ENCODE results near the gene SLC39A11.
"Not testable (repeated sequence)": the region's sequence is repeated elsewhere in the genome, so short reads cannot be mapped to it uniquely, and the experiment has no call there.

The SLC39A11 gene

DNA sequence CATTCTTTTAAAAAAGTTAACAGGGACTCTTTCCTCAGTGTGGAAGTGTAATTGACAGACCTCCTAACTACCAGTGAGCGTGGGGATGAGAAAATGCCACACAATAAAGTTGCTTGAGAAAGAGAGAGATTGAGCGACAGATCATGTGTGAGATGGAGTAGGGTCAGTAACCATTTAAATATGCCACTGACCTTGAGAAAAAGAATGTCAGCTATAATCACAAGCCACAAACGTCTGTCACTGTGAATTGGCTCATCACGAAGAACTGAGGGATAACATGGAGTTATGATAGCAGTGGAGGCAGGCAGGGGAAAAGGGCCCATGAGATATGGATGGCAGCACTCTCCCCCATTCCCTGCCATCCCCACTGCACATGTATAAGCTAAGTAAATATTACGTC, 253.9 kb downstream of the SLC39A11 start:
- no peak overlapping the region for H3K4me3 ChIP-seq (ENCODE audit: low read length)
- no peak for DNase-seq (ENCODE audit: low read depth)
- TF ChIP-seq, protein P1, sequence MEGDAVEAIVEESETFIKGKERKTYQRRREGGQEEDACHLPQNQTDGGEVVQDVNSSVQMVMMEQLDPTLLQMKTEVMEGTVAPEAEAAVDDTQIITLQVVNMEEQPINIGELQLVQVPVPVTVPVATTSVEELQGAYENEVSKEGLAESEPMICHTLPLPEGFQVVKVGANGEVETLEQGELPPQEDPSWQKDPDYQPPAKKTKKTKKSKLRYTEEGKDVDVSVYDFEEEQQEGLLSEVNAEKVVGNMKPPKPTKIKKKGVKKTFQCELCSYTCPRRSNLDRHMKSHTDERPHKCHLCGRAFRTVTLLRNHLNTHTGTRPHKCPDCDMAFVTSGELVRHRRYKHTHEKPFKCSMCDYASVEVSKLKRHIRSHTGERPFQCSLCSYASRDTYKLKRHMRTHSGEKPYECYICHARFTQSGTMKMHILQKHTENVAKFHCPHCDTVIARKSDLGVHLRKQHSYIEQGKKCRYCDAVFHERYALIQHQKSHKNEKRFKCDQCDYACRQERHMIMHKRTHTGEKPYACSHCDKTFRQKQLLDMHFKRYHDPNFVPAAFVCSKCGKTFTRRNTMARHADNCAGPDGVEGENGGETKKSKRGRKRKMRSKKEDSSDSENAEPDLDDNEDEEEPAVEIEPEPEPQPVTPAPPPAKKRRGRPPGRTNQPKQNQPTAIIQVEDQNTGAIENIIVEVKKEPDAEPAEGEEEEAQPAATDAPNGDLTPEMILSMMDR (conservative IDR thresholded peaks at IDR 0.05; ENCODE audit: low read length) = no peak

DNA sequence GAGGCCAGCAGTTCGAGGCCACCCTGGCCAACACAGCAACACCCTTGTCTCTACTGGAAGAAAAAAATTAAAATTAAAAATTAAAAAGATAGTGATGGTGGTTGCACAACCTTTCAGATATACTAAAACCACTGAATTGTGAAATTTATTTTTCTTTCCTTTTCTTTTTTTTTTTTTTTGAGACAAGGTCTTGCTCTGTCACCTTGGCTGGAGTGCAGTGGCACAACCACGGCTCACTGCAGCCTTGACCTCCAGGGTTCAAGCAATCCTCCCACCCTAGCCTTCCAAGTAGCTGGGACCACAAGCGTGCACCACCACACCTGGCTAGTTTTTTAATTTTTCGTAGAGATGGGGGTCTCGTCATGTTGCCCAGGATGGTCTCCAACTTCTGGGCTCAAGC, 254.4 kb downstream of the SLC39A11 start:
- H3K4me3 ChIP-seq (ENCODE audit: low read length) = no peak overlapping the region
- TF ChIP-seq, protein P1 (conservative IDR thresholded peaks at IDR 0.05; ENCODE audit: low read length) = no peak
- no peak for DNase-seq (ENCODE audit: low read depth)

DNA sequence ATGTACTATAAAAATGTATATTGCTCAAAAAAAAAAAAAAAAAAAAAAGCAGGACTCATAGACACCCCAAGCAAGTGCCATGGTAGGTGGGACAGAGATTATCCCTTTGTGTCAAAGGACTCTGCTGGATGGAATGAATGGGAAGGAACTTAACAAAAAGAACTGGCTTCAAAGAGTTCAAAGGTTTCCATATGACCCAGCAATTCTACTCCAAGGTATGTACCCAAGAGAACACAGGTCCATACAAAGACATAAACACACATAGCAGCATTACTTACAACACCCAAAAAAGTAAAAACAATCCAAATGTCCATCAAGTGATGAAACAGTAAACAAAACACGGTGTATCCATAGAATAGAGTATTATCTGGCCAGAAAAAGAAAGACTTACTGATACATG, 255.2 kb downstream of the SLC39A11 start:
- TF ChIP-seq, protein P1 (conservative IDR thresholded peaks at IDR 0.05; ENCODE audit: low read length) = no peak
- H3K4me3 ChIP-seq (ENCODE audit: low read length) = no peak overlapping the region
- no peak for DNase-seq (ENCODE audit: low read depth)

DNA sequence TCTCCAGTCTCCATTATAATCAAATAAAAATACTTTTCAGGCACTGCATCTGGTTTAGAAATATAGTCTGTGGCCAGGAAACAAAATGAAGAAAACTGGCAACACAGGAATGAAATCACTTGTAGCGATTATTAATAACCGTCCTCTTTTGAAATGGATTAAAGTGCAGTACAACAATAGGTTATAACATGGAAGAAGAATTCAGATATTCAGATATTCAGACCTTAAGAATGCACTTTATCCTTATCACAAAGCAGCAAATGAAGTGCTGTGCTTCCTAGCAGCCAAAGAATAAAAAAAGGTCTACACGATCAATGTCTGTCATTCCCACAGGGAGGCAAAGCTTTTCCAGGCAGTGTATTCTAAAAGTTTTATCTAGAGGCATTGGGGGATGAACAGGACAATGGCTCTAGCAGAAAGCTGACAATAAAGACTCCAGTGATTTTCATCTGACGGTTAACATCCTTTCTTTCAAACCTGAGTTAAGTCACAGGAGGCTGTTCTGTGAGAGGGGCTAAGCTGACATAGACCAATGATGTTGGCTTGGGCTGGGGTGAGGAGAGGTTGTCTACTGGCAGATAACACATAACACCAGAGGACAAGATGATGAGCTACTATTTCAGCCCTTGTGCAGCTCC, 259.2 kb downstream of the SLC39A11 start:
- no peak for DNase-seq (ENCODE audit: low read depth)
- TF ChIP-seq, protein P1 (conservative IDR thresholded peaks at IDR 0.05; ENCODE audit: low read length) = no peak

DNA sequence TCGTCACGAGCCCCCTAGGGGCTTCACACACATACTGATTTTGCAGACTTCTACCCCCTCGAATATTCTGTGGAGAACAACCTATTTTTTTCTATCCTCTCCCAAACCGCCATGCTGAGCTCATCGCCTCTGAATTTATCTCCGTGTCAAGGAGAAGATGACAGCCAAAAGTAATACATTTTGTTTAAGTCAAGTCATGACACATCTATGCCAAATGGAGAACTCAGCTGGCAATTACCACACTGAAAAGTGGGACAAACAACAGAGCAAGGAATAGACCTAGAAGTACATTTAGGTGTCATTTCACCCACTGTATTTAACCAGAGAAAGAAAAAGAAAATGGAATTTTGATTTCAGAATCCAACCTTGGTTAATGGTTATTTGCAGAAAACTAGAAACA, 260.2 kb downstream of the SLC39A11 start:
- H3K4me3 ChIP-seq (ENCODE audit: low read length) = no peak overlapping the region
- no peak for DNase-seq (ENCODE audit: low read depth)
- TF ChIP-seq, protein P1 (conservative IDR thresholded peaks at IDR 0.05; ENCODE audit: low read length) = no peak

More for the DNA sequence above, 259.2 kb downstream of the SLC39A11 start:
- no peak overlapping the region for H3K4me3 ChIP-seq (ENCODE audit: low read length)

DNA sequence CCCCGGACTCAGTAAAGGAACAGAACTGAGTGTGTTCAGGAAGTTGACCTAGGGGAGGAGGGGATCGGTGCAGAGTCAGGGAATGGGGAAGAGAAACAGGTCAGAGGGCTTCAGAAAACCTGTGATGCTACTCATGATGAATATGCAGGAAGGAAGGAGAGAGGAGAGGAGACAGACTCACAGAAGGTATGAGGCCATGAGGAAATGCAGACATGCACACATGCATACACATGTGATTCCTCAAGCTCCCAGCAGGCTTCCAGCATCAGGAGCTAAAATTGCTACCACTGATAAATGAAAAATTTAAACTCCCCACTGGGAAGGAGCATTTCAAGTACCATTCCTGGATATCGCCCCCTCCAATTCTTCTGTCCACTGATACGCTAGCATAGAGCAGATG, 262.6 kb downstream of the SLC39A11 start:
- H3K4me3 ChIP-seq (ENCODE audit: low read length) = no peak overlapping the region
- no peak for DNase-seq (ENCODE audit: low read depth)
- TF ChIP-seq, protein P1 (conservative IDR thresholded peaks at IDR 0.05; ENCODE audit: low read length) = no peak

DNA sequence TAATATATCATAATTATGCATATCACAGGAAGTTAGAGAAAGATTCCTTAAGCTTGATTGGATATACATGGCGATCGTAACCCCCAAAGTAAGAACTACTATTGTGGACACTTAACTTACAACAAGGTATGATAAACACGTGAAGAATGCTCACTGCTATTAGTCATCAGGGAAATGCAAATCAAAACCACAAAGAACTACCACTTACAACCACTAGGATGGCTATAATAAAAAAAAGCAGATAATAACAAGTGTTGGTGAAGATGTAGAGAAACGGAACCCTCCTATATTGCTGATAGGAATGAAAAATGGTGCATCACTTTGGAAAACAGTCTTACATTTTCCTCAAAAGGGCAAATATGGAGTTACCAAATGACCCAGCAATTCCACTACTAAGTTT, 265.9 kb downstream of the SLC39A11 start:
- H3K4me3 ChIP-seq (ENCODE audit: low read length) = no peak overlapping the region
- DNase-seq (ENCODE audit: low read depth) = no peak
- TF ChIP-seq, protein P1 (conservative IDR thresholded peaks at IDR 0.05; ENCODE audit: low read length) = no peak

DNA sequence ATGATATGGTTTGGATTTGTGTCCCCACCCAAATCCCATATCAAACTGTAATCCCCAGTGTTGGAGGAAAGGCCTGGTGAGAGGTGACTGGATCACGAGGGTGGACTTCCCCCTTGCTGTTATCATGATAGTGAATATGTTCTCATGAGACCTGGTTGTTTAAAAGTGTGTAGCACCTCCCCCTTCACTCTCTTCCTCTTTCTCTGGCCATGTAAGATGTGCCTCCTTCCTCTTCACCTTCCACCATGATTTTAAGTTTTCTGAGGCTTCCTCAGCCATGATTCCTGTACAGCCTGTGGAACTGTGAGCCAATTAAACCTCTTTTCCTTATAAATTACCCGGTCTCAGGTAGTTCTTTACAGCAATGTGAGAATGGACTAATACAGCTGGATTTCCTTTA, 266.4 kb downstream of the SLC39A11 start:
- DNase-seq (ENCODE audit: low read depth); H3K4me3 ChIP-seq (ENCODE audit: low read length): not testable (repeated sequence)
